HFFc6 (cell line): Measurements from ENCODE around the gene PATJ. TPM values are rescaled to one million over a fixed set of nuclear protein-coding genes. Genes with fewer than 3 reads are reported as not detected.

Source experiments
- DNase-seq: peaks from one replicate; pipeline ENCODE4 v3.0.0-alpha.2; 2018
- H3K27ac Mint-ChIP-seq: 2 replicates; pipeline ENCODE4 v1.8.0; 2020; ENCODE audit warnings: mild to moderate bottlenecking, mixed read lengths
- H3K27me3 Mint-ChIP-seq: 2 replicates; pipeline ENCODE4 v1.8.0; 2021; ENCODE audit warnings: mild to moderate bottlenecking, moderate library complexity, mixed read lengths; ENCODE audit not compliant: insufficient read depth
- H3K36me3 Mint-ChIP-seq: 2 replicates; pipeline ENCODE4 v1.8.0; 2021; ENCODE audit warnings: low read depth, mixed read lengths
- H3K4me1 Mint-ChIP-seq: 2 replicates; pipeline ENCODE4 v1.8.0; 2020; ENCODE audit warnings: low read depth, mixed read lengths
- H3K4me3 Mint-ChIP-seq: 2 replicates; pipeline ENCODE4 v1.8.0; 2020; ENCODE audit warnings: mild to moderate bottlenecking, moderate library complexity, mixed read lengths
- H3K9me3 Mint-ChIP-seq: 2 replicates; pipeline ENCODE4 v1.8.0; 2020; ENCODE audit warnings: mild to moderate bottlenecking, mixed read lengths
- CTCF ChIP-seq: fragments of 200-600 bp; sonication (generic); IDR thresholded peaks from 2 replicates; pipeline ENCODE4 v1.5.0; 2021; ENCODE audit warnings: antibody characterized with exemption, mild to moderate bottlenecking
- total RNA-seq, 6 experiments: library from RNA; stranded (reverse); fragmentation: NEBNext Ultra II Directional; extraction: Animal tissue kit (Norgen Biotek cat#: 25700); gene quantifications; 2 replicates in 1 of 6; 3 replicates in 5 of 6; pipeline ENCODE4 v1.2.3, GENCODE V29; 2021

Gene PATJ
- total RNA-seq, 6 experiments from 2014 or later: 4.7 to 8.0 (median 5.7) TPM

DNA sequence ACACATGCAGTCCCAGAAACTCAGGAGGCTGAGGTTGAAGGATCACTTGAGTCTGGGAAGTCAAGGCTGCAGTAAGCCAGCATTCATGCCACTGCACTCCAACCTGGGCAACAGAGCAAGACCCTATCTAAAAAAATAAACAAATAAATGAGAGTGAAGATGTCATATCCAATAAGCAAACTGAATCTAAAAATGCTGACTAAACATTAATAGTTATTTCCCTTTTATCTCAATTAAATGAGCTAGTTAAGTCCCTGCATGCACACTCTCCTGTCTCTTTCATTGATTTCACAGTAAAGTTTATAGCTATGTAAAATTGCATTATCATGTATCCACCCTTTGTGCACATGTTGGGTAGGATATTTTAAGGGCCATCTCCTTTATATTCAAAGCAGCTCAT lies 371.2 kb downstream of the PATJ start:
- Mint-ChIP-seq H3K9me3 (no peaks in the 10 kb centered on the region; the same call in 1 of the 2 replicates), H3K36me3 (no peaks in the 10 kb centered on the region), H3K27me3 (no peaks in the 10 kb centered on the region; the same call in 1 of the 2 replicates), H3K4me1 (no peaks in the 10 kb centered on the region), H3K27ac (no peak overlapping the region), H3K4me3 (no peak overlapping the region)
- DNase-seq: no peak
- TF ChIP-seq CTCF: no peak

DNA sequence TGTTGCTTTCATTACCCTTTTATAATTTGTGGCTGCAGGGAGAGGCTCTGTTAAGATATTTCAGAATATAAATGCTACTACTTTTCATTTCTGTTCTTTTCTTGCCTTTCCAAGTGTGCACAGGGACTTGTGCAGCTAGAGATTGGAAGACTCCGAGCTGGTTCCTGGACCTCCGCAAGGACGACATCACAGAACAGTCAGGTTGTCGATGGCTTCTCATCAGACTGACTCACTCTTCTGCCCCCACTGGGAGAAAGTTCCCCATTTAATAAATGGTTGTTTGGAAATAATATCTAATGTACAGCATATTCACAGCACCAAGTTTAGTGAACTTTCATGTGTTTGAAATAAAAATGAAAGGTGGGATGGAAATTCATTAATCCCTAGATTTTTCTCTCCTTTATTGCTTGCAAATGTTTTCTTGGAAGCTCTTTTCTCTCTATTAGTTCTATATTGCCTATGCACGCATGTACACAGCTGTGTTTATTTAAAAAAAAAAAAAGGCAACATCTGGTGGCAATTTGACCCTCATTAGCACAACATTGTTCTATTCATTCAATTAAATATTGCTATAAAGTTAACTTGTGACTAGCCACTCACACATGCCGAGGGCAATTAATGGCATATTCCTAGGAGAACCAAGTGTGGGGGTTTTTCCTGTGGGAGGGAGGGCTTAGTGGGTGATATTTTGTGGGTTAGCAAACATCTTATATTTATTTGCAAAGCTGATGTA lies 374.9 kb downstream of the PATJ start:
- Mint-ChIP-seq H3K4me1 (peaks cover 7% of the 10 kb centered on the region; the same call in 1 of the 2 replicates), H3K27ac (no peak overlapping the region), H3K4me3 (no peak overlapping the region), H3K27me3 (no peaks in the 10 kb centered on the region; the same call in 1 of the 2 replicates), H3K36me3 (no peaks in the 10 kb centered on the region), H3K9me3 (no peaks in the 10 kb centered on the region; the same call in 1 of the 2 replicates)
- no peak for TF ChIP-seq CTCF
- no peak for DNase-seq

DNA sequence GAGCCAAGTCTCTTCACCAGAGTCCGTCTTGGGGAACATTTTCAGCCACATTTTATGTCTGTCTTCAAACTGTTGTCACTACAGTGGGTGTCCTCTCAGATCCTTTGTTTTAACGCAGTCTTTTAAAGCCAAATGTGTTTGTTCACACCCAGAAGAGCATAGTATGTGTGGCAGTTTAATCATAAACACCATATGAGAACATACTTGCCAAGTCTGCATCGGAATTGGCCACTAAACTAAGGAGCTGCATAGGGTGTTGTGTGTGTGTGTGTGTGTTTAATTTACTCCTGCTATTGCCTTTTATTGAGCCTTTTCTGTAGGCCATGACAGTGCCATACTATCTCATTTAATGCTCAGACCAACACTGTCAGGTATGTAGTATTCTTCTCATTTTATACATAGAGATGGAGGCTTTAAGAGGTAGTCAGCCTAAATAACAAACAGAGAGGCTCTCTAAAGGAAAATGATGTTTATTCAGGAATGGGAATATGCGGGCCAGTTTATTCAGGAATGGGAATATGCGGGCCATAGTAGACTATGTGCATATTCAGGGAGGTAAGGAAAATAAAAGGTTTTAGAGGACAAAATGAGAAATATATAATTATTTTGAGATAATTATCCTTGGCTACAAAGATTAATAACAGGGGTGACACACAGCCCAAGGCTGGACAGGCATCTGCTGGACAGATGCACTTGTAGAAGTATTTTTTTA lies 384.5 kb downstream of the PATJ start:
- Mint-ChIP-seq H3K9me3 (no peaks in the 10 kb centered on the region), H3K27me3 (no peaks in the 10 kb centered on the region; the same call in 1 of the 2 replicates), H3K36me3 (no peaks in the 10 kb centered on the region), H3K4me1 (peaks cover 4% of the 10 kb centered on the region; the same call in 1 of the 2 replicates), H3K27ac (no peak overlapping the region), H3K4me3 (no peak overlapping the region)
- DNase-seq: no peak
- TF ChIP-seq CTCF: no peak

GRCh38 chr1:62128745-62129144 lies 386.5 kb downstream of the PATJ start:
- no peak for TF ChIP-seq CTCF
- no peaks in the 10 kb centered on the region for H3K4me1 Mint-ChIP-seq
- no peak overlapping the region for H3K27ac Mint-ChIP-seq
- H3K4me3 Mint-ChIP-seq: no peak overlapping the region
- H3K27me3 Mint-ChIP-seq: no peaks in the 10 kb centered on the region; the same call in 1 of the 2 replicates
- no peaks in the 10 kb centered on the region for H3K36me3 Mint-ChIP-seq
- DNase-seq: no peak
- no peaks in the 10 kb centered on the region for H3K9me3 Mint-ChIP-seq

DNA sequence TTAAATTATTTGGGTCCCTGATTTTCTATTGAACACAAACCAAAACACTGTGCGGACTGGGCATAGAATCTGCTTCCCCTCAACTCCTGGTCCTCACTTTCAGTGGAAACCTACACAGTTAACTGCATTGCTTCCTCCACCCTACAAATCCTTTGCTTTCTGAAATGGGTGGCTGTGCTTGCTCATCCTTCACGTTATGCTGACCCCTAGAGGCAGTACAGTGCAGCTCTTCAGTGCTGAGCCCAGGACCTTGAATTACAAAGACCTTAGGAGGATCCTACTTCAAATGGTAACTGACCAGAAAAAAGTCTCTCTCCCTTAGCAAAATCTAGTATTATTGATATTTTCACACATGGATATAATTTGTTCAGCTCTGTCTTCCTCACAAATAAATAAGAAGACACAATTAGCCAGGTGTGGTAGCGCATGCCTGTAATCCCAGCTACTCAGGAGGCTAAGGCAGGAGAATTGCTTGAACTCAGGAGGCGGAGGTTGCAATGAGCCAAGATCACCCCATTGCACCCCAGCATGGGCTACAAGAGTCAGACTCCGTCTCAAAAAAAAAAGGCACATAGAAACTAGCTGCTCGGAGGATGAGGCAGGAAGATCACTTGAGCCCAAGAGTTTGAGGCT lies 388.9 kb downstream of the PATJ start:
- Mint-ChIP-seq H3K4me3 (no peak overlapping the region), H3K27me3 (no peaks in the 10 kb centered on the region; the same call in 1 of the 2 replicates), H3K4me1 (no peaks in the 10 kb centered on the region), H3K36me3 (no peaks in the 10 kb centered on the region), H3K9me3 (no peaks in the 10 kb centered on the region), H3K27ac (no peak overlapping the region)
- peak; percentile 81 for TF ChIP-seq CTCF
- DNase-seq: peak; percentile 39
